DND-41 (cell line): ENCODE measurements around the gene ZFP91.

Experiments used
- ATAC-seq: fragments of 200-7000 bp; cut with Tn5 transposase; 3 replicates; pipeline ENCODE4 v1.9.1; 2021; ENCODE audit warnings: low read depth; ENCODE audit not compliant: insufficient read depth
- DNase-seq: peaks from one replicate; pipeline ENCODE4 v3.0.0-alpha.2; 2020
- H2AFZ ChIP-seq: 2 replicates; pipeline ENCODE4 v1.6.0; 2012; ENCODE audit warnings: low read depth, low read length
- H3K27ac ChIP-seq: 2 replicates; pipeline ENCODE4 v1.5.1; 2012; ENCODE audit warnings: low read length, inconsistent platforms
- H3K27me3 ChIP-seq: fragments of 200-600 bp; sonication (generic); 2 replicates; pipeline ENCODE4 v1.6.0; 2012; ENCODE audit warnings: low read length, mild to moderate bottlenecking, inconsistent platforms; ENCODE audit not compliant: insufficient read depth, poor library complexity
- H3K36me3 ChIP-seq: 2 replicates; pipeline ENCODE4 v1.5.1; 2012; ENCODE audit warnings: low read length, inconsistent platforms; ENCODE audit not compliant: insufficient read depth
- H3K4me1 ChIP-seq: 2 replicates; pipeline ENCODE4 v1.5.1; 2012; ENCODE audit warnings: mild to moderate bottlenecking, low read length; ENCODE audit not compliant: insufficient read depth
- H3K4me2 ChIP-seq: 2 replicates; pipeline ENCODE4 v1.6.0; 2012; ENCODE audit warnings: mild to moderate bottlenecking, moderate library complexity, low read length, inconsistent platforms; ENCODE audit not compliant: insufficient read depth
- H3K4me3 ChIP-seq, 2 experiments: fragments of 200-600 bp in 1 of 2; shearing (Covaris generic) in 1 of 2; 2 replicates each; pipeline ENCODE4 v1.5.1; 2012 to 2016; ENCODE audit warnings: inconsistent platforms in 2 of 2, low read length in 2 of 2, mild to moderate bottlenecking in 2 of 2, low read depth in 1 of 2, moderate library complexity in 1 of 2
- H3K79me2 ChIP-seq: 2 replicates; pipeline ENCODE4 v1.6.0; 2012; ENCODE audit warnings: low read length, inconsistent platforms; ENCODE audit not compliant: insufficient read depth
- H3K9ac ChIP-seq: 2 replicates; pipeline ENCODE4 v1.6.0; 2012; ENCODE audit warnings: low read depth, mild to moderate bottlenecking, inconsistent platforms, low read length, moderate library complexity
- H3K9me3 ChIP-seq: 2 replicates; pipeline ENCODE4 v1.5.1; 2012; ENCODE audit warnings: low read length, moderate library complexity, mild to moderate bottlenecking, inconsistent platforms; ENCODE audit not compliant: insufficient read depth, severe bottlenecking
- H4K20me1 ChIP-seq: 2 replicates; pipeline ENCODE4 v1.6.0; 2012; ENCODE audit warnings: low read length; ENCODE audit not compliant: insufficient read depth
- EZH2 ChIP-seq: IDR thresholded peaks from 3 replicates; pipeline ENCODE4 v1.6.1; 2012; ENCODE audit warnings: borderline replicate concordance, low read depth, mild to moderate bottlenecking, moderate library complexity, low read length, inconsistent platforms; ENCODE audit not compliant: severe bottlenecking
- TF ChIP-seq, protein P1 (sequence below): IDR thresholded peaks from 2 replicates; pipeline ENCODE4 v1.5.1; 2012; ENCODE audit warnings: borderline replicate concordance, low read length, moderate library complexity, mild to moderate bottlenecking; ENCODE audit not compliant: poor library complexity, severe bottlenecking; ENCODE audit errors: extremely low read depth

Gene ZFP91

DNA sequence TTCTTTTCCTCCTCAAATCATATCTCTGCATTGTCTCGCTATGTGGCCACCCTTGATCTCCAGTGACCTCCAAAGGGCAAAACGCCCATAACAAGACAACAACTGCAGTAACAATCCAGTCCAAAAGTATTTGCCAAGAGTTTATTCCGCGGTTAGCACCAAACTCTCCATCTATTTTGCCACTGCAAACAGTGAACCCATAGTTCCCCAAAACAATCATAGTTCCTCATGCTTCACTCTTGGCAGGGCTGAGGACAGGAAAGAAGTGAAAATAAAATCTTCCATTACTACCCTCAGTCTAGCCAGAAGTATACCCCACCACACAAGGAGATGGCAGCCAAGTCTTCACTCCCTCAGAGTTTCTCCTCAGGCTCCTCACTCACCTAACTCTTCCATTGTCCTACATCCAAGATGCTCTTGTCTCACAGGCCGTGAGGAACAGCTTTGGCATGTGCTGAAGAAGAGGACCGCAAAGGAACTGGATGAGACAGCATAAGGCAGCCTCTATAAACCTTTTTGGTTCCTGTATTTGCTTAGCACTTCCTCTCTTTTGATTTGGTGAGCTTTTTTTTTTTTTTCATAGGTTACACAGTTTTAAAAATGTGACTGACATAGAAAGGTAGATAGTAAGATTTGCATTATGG, 3.4 kb upstream of the ZFP91 start, which contains the start of gene LPXN:
Gene LPXN (minus strand): TSS at position 480 of the 644 bp plus-strand sequence. CDS start 84 bp downstream, at position 396.
- Histone ChIP-seq H2AFZ (peak within 1 kb of the TSS; percentile 73), H3K27ac (peak within 1 kb of the TSS; percentile 100), H3K9me3 (no peaks in the 10 kb centered on the region), H3K9ac (peak within 1 kb of the TSS; percentile 100), H3K4me2 (peak within 1 kb of the TSS; percentile 79), H3K4me1 (peaks cover 51% of the 10 kb centered on the region), H4K20me1 (peaks cover 7% of the 10 kb centered on the region; the same call in 1 of the 2 replicates), H3K4me3 (peak within 1 kb of the TSS; percentile 41 to 79; a peak in 3 of 4 replicates), H3K79me2 (peaks cover 66% of the 10 kb centered on the region), H3K36me3 (peaks cover 2% of the 10 kb centered on the region), H3K27me3 (no peaks in the 10 kb centered on the region)
- TF ChIP-seq, protein P1, sequence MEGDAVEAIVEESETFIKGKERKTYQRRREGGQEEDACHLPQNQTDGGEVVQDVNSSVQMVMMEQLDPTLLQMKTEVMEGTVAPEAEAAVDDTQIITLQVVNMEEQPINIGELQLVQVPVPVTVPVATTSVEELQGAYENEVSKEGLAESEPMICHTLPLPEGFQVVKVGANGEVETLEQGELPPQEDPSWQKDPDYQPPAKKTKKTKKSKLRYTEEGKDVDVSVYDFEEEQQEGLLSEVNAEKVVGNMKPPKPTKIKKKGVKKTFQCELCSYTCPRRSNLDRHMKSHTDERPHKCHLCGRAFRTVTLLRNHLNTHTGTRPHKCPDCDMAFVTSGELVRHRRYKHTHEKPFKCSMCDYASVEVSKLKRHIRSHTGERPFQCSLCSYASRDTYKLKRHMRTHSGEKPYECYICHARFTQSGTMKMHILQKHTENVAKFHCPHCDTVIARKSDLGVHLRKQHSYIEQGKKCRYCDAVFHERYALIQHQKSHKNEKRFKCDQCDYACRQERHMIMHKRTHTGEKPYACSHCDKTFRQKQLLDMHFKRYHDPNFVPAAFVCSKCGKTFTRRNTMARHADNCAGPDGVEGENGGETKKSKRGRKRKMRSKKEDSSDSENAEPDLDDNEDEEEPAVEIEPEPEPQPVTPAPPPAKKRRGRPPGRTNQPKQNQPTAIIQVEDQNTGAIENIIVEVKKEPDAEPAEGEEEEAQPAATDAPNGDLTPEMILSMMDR: no peak
- TF ChIP-seq EZH2: no peak
- ATAC-seq (no peak), DNase-seq (peak; percentile 60)

- DNase-seq (no peak), ATAC-seq (no peak)
- H3K9me3 ChIP-seq: no peaks in the 10 kb centered on the region
- peaks cover 79% of the 10 kb centered on the region for H3K79me2 ChIP-seq
- H3K27ac ChIP-seq: peak overlapping the region; percentile 100
- peaks cover 66% of the 10 kb centered on the region for H3K4me1 ChIP-seq
- no peak overlapping the region for H2AFZ ChIP-seq
- peak overlapping the region; percentile 100 for H3K9ac ChIP-seq
- H3K36me3 ChIP-seq: peaks cover 5% of the 10 kb centered on the region
- H3K4me3 ChIP-seq: peak overlapping the region; percentile 41 to 79
- peak overlapping the region; percentile 79 for H3K4me2 ChIP-seq
- no peaks in the 10 kb centered on the region for H3K27me3 ChIP-seq
- TF ChIP-seq, protein P1: peak; percentile 59
- no peak for TF ChIP-seq EZH2
- H4K20me1 ChIP-seq: peaks cover 17% of the 10 kb centered on the region; the same call in 1 of the 2 replicates
Observed at GRCh38 chr11:58576887-58577471, 1.9 kb upstream of the ZFP91 start.

DNA sequence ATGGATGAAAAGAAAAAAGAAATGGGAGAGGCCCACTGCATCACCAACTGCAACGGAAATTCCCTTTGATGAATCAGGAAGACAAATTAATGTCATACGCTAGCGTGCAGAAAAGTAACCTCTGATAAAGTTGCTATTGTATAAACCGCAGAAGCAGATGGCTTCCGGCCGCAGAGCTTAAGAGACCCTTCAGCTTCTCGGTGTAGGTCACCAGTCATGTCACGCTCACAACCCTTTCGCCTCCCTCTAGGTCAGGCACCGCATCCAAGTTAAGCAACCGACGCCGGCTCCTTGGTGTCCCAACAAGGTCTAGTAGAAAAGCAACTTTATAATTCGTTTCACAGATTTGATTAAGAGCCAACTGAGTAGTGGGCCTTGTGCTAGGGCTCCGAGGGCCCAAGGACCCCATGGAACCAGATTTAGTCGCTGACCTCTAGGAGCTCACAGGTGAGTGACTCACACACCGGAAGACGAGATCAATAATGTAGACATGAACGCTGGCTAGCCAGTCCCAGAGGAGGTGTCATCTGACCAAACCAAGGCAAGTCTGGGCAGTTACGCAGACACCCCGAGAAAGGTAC, 1.2 kb upstream of the ZFP91 start:
- DNase-seq (peak; percentile 77), ATAC-seq (peak; percentile 27)
- Histone ChIP-seq H4K20me1 (peaks cover 21% of the 10 kb centered on the region; the same call in 1 of the 2 replicates), H3K79me2 (peaks cover 79% of the 10 kb centered on the region), H2AFZ (peak overlapping the region; percentile 76), H3K4me1 (peaks cover 71% of the 10 kb centered on the region), H3K9ac (peak overlapping the region; percentile 100), H3K9me3 (no peaks in the 10 kb centered on the region), H3K4me2 (peak overlapping the region; percentile 79), H3K27ac (peak overlapping the region; percentile 100), H3K27me3 (no peaks in the 10 kb centered on the region), H3K4me3 (peak overlapping the region; percentile 41 to 79), H3K36me3 (peaks cover 5% of the 10 kb centered on the region)
- TF ChIP-seq, protein P1: no peak
- no peak for TF ChIP-seq EZH2
